Vagina (tissue), 2 donors: ENCODE data around the gene FAM227A. TPM values are rescaled to one million over a fixed set of nuclear protein-coding genes. Genes with fewer than 3 reads are reported as not detected.

Experiments
- DNase-seq, 2 donors: peaks; one replicate each; pipeline ENCODE4 v3.0.0-alpha.2; 2017; ENCODE audit errors: extremely low spot score in 2 of 2
- H3K27ac ChIP-seq: fragments of 200-600 bp; sonication (generic); one replicate; pipeline ENCODE4 v1.5.1; 2019
- H3K27me3 ChIP-seq: fragments of 200-600 bp; sonication (generic); one replicate; pipeline ENCODE4 v1.5.1; 2019
- H3K36me3 ChIP-seq, 2 donors: fragments of 200-600 bp; sonication (generic); one replicate each; pipeline ENCODE4 v1.5.1; 2017 to 2019
- H3K4me1 ChIP-seq: fragments of 200-600 bp; sonication (generic); one replicate; pipeline ENCODE4 v1.5.1; 2019
- H3K4me3 ChIP-seq, 2 donors: fragments of 200-600 bp; sonication (generic); 1 replicate in 1 of 2; 2 replicates in 1 of 2; pipeline ENCODE4 v1.5.1; 2016 to 2019
- H3K9me3 ChIP-seq: fragments of 200-600 bp; sonication (generic); one replicate; pipeline ENCODE4 v1.5.1; 2019
- CTCF ChIP-seq, 3 experiments: fragments of 450-650 bp in 2 of 3; fragments of 200-600 bp in 1 of 3; sonication (generic) in 1 of 3; IDR thresholded peaks; one replicate each; pipeline ENCODE4 v1.5.1; 2017 to 2019; ENCODE audit warnings: antibody characterized with exemption in 3 of 3, mild to moderate bottlenecking in 2 of 3, moderate library complexity in 2 of 3
- POLR2A ChIP-seq, 2 donors: fragments of 450-650 bp; IDR thresholded peaks; one replicate each; pipeline ENCODE4 v1.6.1; 2017; ENCODE audit warnings: antibody characterized with exemption in 2 of 2, mild to moderate bottlenecking in 2 of 2, moderate library complexity in 2 of 2
- POLR2AphosphoS5 ChIP-seq, 2 donors: sonication (generic); formaldehyde crosslinking; IDR thresholded peaks; one replicate each; pipeline ENCODE4 v1.9.0; 2017; ENCODE audit warnings: antibody characterized with exemption in 2 of 2, mild to moderate bottlenecking in 2 of 2, low read depth in 1 of 2; ENCODE audit not compliant: insufficient read depth in 1 of 2
- intact Hi-C: fragments of 100-400 bp; cut with DNase I; formaldehyde crosslinking; loops from one replicate; pipeline ENCODE4 v1.15.1; 2023
- total RNA-seq: library from RNA; depleted of rRNA; stranded (reverse); fragments of >200 nt; gene quantifications from one replicate; pipeline ENCODE4 v1.2.3, GENCODE V29; 2016

The FAM227A gene
- total RNA-seq, 1 donor from 2014 or later = 0.25 TPM

- intact Hi-C loops = no loop called here
- H3K27me3 ChIP-seq = no peaks in the 10 kb centered on the region
- DNase-seq = no peak
- peak overlapping the region; percentile 68 to 95 for H3K4me3 ChIP-seq
- H3K9me3 ChIP-seq = no peaks in the 10 kb centered on the region
- TF ChIP-seq POLR2A (IDR thresholded peaks at IDR 0.05) (no peak), POLR2AphosphoS5 (IDR thresholded peaks at IDR 0.05; ENCODE audit: insufficient read depth in 1 of 2, low read depth in 1 of 2) (no peak), CTCF (IDR thresholded peaks at IDR 0.05) (no peak)
- H3K36me3 ChIP-seq = no peaks in the 10 kb centered on the region
- H3K27ac ChIP-seq = peak overlapping the region; percentile 98
- peaks cover 57% of the 10 kb centered on the region for H3K4me1 ChIP-seq
Observed at GRCh38 chr22:38700270-38700788, 44.1 kb upstream of the FAM227A start.

GRCh38 chr22:38699784-38700183 is 43.6 kb upstream of the FAM227A start:
- no peaks in the 10 kb centered on the region for H3K27me3 ChIP-seq
- peaks cover 60% of the 10 kb centered on the region for H3K4me1 ChIP-seq
- no peaks in the 10 kb centered on the region for H3K36me3 ChIP-seq
- DNase-seq = no peak
- H3K27ac ChIP-seq = peak overlapping the region; percentile 98
- no peak for TF ChIP-seq POLR2A (IDR thresholded peaks at IDR 0.05)
- no peak for TF ChIP-seq CTCF (IDR thresholded peaks at IDR 0.05)
- TF ChIP-seq POLR2AphosphoS5 (IDR thresholded peaks at IDR 0.05; ENCODE audit: insufficient read depth in 1 of 2, low read depth in 1 of 2) = no peak
- H3K4me3 ChIP-seq = peak overlapping the region; percentile 68 to 95
- no peaks in the 10 kb centered on the region for H3K9me3 ChIP-seq
- intact Hi-C loops = no loop called here

GRCh38 chr22:38699143-38699542 is 43.0 kb upstream of the FAM227A start:
- TF ChIP-seq CTCF (IDR thresholded peaks at IDR 0.05) (no peak), POLR2AphosphoS5 (IDR thresholded peaks at IDR 0.05; ENCODE audit: insufficient read depth in 1 of 2, low read depth in 1 of 2) (no peak), POLR2A (IDR thresholded peaks at IDR 0.05) (no peak)
- H3K4me1 ChIP-seq = peaks cover 56% of the 10 kb centered on the region
- no peaks in the 10 kb centered on the region for H3K9me3 ChIP-seq
- DNase-seq = no peak
- H3K27ac ChIP-seq = peak overlapping the region; percentile 98
- H3K27me3 ChIP-seq = no peaks in the 10 kb centered on the region
- H3K4me3 ChIP-seq = peak overlapping the region; percentile 68 to 95
- intact Hi-C loops = no loop called here
- H3K36me3 ChIP-seq = no peaks in the 10 kb centered on the region

GRCh38 chr22:38698407-38699094 is 42.4 kb upstream of the FAM227A start:
- Histone ChIP-seq H3K4me3 (peak overlapping the region; percentile 68 to 95), H3K36me3 (no peaks in the 10 kb centered on the region), H3K9me3 (no peaks in the 10 kb centered on the region), H3K27me3 (no peaks in the 10 kb centered on the region), H3K27ac (peak overlapping the region; percentile 98), H3K4me1 (peaks cover 57% of the 10 kb centered on the region)
- no peak for DNase-seq
- no peak for TF ChIP-seq POLR2A (IDR thresholded peaks at IDR 0.05)
- TF ChIP-seq CTCF (IDR thresholded peaks at IDR 0.05) = no peak
- no peak for TF ChIP-seq POLR2AphosphoS5 (IDR thresholded peaks at IDR 0.05; ENCODE audit: insufficient read depth in 1 of 2, low read depth in 1 of 2)
- intact Hi-C loops = no loop called here

GRCh38 chr22:38697425-38698089 is 41.4 kb upstream of the FAM227A start:
- Histone ChIP-seq H3K4me3 (no peak overlapping the region), H3K9me3 (no peaks in the 10 kb centered on the region), H3K27me3 (no peaks in the 10 kb centered on the region), H3K27ac (peak overlapping the region; percentile 98), H3K36me3 (no peaks in the 10 kb centered on the region), H3K4me1 (peaks cover 61% of the 10 kb centered on the region)
- no peak for DNase-seq
- intact Hi-C loops = no loop called here
- no peak for TF ChIP-seq POLR2AphosphoS5 (IDR thresholded peaks at IDR 0.05; ENCODE audit: insufficient read depth in 1 of 2, low read depth in 1 of 2)
- TF ChIP-seq POLR2A (IDR thresholded peaks at IDR 0.05) = no peak
- TF ChIP-seq CTCF (IDR thresholded peaks at IDR 0.05) = no peak
